K562 (cell line): ENCODE data around the gene POLR2B. TPM values are rescaled to one million over a fixed set of nuclear protein-coding genes. Genes with fewer than 3 reads are reported as not detected.

Source experiments
- ATAC-seq: fragments of 200-7000 bp; cut with Tn5 transposase; 3 replicates; pipeline ENCODE4 v1.9.1; 2020; ENCODE audit warnings: moderate library complexity
- BruUV-seq: library from RNA; stranded (reverse); fragments of 400-500 nt; replicated peaks from 2 replicates; lab custom pipeline; 2021; lab: Mats Ljungman, UMichigan
- CTCF ChIA-PET: fragments of 300-600 bp; formaldehyde crosslinking; extraction: SDS; loops from one replicate; lab custom pipeline; 2021; ENCODE audit warnings: low intra/inter-chr PET ratio; lab: Yijun Ruan, JAX
- POLR2A ChIA-PET: fragments of 300-600, 350-650 bp; sonication (Branson Sonifier 250); formaldehyde crosslinking; extraction: SDS; loops from one replicate; lab custom pipeline; 2021; ENCODE audit warnings: antibody characterized with exemption, inconsistent platforms; lab: Yijun Ruan, JAX
- DNase-seq, 4 experiments: peaks; one replicate each; pipeline versions ENCODE4 v3.0.0 to v3.0.0-alpha.2; 2011 to 2018; ENCODE audit warnings: low spot score in 3 of 4, mixed read lengths in 3 of 4; ENCODE audit errors: extremely low read depth in 1 of 4
- FAIRE-seq: peaks from 2 replicates; lab custom pipeline; 2011; peaks lifted over from hg19 to GRCh38; lab: Jason Lieb, UNC
- H2AFZ ChIP-seq: 2 replicates; pipeline ENCODE4 v1.6.0; 2011; ENCODE audit warnings: low read depth, low read length, control low read depth, inconsistent platforms
- H3K27ac ChIP-seq: fragments of 200-600 bp; 3 replicates; pipeline ENCODE4 v1.8.0; 2011; ENCODE audit warnings: low read depth, mild to moderate bottlenecking, control low read depth, inconsistent platforms, low read length, moderate library complexity, mixed read lengths; ENCODE audit errors: extremely low read depth
- H3K27me3 ChIP-seq, 2 experiments: fragments of 300-600 bp in 1 of 2; 2 replicates in 1 of 2; 3 replicates in 1 of 2; pipeline versions ENCODE4 v1.6.0 to v1.8.0; 2011; ENCODE audit warnings: inconsistent platforms in 2 of 2, low read length in 2 of 2, mild to moderate bottlenecking in 1 of 2, mixed read lengths in 1 of 2, moderate library complexity in 1 of 2; ENCODE audit not compliant: control insufficient read depth in 2 of 2, insufficient read depth in 2 of 2
- H3K36me3 ChIP-seq: fragments of 300-600 bp; 3 replicates; pipeline ENCODE4 v1.8.0; 2011; ENCODE audit warnings: mild to moderate bottlenecking, low read length, inconsistent platforms; ENCODE audit not compliant: control insufficient read depth, insufficient read depth
- H3K4me1 ChIP-seq, 2 experiments: fragments of 200-600 bp in 1 of 2; replicated peaks in 1 of 2; 2 replicates in 1 of 2; 3 replicates in 1 of 2; pipeline versions ENCODE4 v1.5.1 to v1.8.0; 2011; ENCODE audit warnings: inconsistent platforms in 2 of 2, low read length in 2 of 2, mild to moderate bottlenecking in 1 of 2, mixed read lengths in 1 of 2, moderate library complexity in 1 of 2; ENCODE audit not compliant: control insufficient read depth in 2 of 2, insufficient read depth in 2 of 2
- H3K4me2 ChIP-seq: 2 replicates; pipeline ENCODE4 v1.6.1; 2011; ENCODE audit warnings: low read length, control low read depth, inconsistent platforms, mixed read lengths; ENCODE audit not compliant: insufficient read depth
- H3K4me3 ChIP-seq: fragments of 200-600 bp; sonication (generic), shearing (Covaris generic); 2 replicates; pipeline ENCODE4 v1.5.1; 2016; ENCODE audit warnings: control low read depth, inconsistent platforms
- H3K79me2 ChIP-seq: fragments of 200-600 bp; 3 replicates; pipeline ENCODE4 v1.8.0; 2011; ENCODE audit warnings: low read length, inconsistent platforms; ENCODE audit not compliant: control insufficient read depth, insufficient read depth
- H3K9ac ChIP-seq, 2 experiments: 2 replicates each; pipeline versions ENCODE4 v1.6.0 to v1.6.1; 2011; ENCODE audit warnings: low read depth in 2 of 2, low read length in 2 of 2, control low read depth in 1 of 2, inconsistent platforms in 1 of 2, mild to moderate bottlenecking in 1 of 2, mixed read lengths in 1 of 2; ENCODE audit not compliant: insufficient read depth in 1 of 2
- H3K9me1 ChIP-seq: one replicate; pipeline ENCODE4 v1.6.0; 2011; ENCODE audit warnings: inconsistent platforms, mild to moderate bottlenecking, low read length, moderate library complexity; ENCODE audit not compliant: control insufficient read depth, insufficient read depth
- H3K9me3 ChIP-seq: replicated peaks from 2 replicates; pipeline ENCODE4 v1.5.1; 2011; ENCODE audit warnings: low read depth, low read length, inconsistent platforms; ENCODE audit not compliant: control insufficient read depth, insufficient read depth
- H4K20me1 ChIP-seq: replicated peaks from 2 replicates; pipeline ENCODE4 v1.6.1; 2011; ENCODE audit warnings: low read length, inconsistent platforms, mixed read lengths; ENCODE audit not compliant: control insufficient read depth, insufficient read depth
- CHCHD3 ChIP-seq: fragments of 250-450 bp; sonication (Bioruptor Pico); IDR thresholded peaks from 2 replicates; pipeline ENCODE4 v2.1.2; 2022; ENCODE audit warnings: mild to moderate bottlenecking
- CHD1 ChIP-seq: fragments of 200-600 bp; sonication (generic); IDR thresholded peaks from one replicate; pipeline ENCODE4 v1.6.1; 2012; ENCODE audit warnings: mild to moderate bottlenecking, moderate library complexity, low read length, inconsistent platforms
- CTBP1 ChIP-seq: fragments of 450-650 bp; IDR thresholded peaks from 2 replicates; pipeline ENCODE4 v1.6.1; 2016; ENCODE audit warnings: borderline replicate concordance
- NR4A1 ChIP-seq, 2 experiments: fragments of 250-450 bp in 1 of 2; fragments of 450-650 bp in 1 of 2; sonication (Bioruptor Pico) in 1 of 2; IDR thresholded peaks; 2 replicates each; pipeline versions ENCODE4 v1.4.0 to v1.6.1; 2016 to 2020; ENCODE audit warnings: mild to moderate bottlenecking in 2 of 2, missing compliant biosample characterization in 1 of 2, missing genetic modification characterization in 1 of 2, moderate library complexity in 1 of 2
- NUFIP1 ChIP-seq: fragments of 450-650 bp; IDR thresholded peaks from 2 replicates; pipeline ENCODE4 v1.6.1; 2018; ENCODE audit not compliant: partially characterized antibody
- TAL1 ChIP-seq: fragments of 450-650 bp; IDR thresholded peaks from 2 replicates; pipeline ENCODE4 v1.6.1; 2016; ENCODE audit warnings: mild to moderate bottlenecking
- WGBS: fragments of 100-300 bp; shearing (Covaris generic); methylation state at CpG from one replicate; pipeline ENCODE4 v1.1.6; 2016; ENCODE audit warnings: low coverage, mixed read lengths; ENCODE audit not compliant: insufficient coverage; ENCODE audit errors: missing lambda C conversion rate; 5-methylcytosine and 5-hydroxymethylcytosine counted together
- in situ Hi-C: fragments of 300-500 bp; cut with MboI; formaldehyde crosslinking; loops from 4 replicates; pipeline ENCODE4 v1.15.0; 2018; ENCODE audit warnings: inconsistent platforms, mixed read lengths
- intact Hi-C: fragments of 100-400 bp; cut with micrococcal nuclease; formaldehyde crosslinking; loops from 2 replicates; pipeline ENCODE4 v1.14.2; 2022
- polyA plus RNA-seq, 8 experiments: library from polyadenylated mRNA; depleted of rRNA in 4 of 8; stranded (reverse) in 5 of 8; unstranded in 3 of 8; fragments of >200 nt; fragmentation: Nextera tagmentation in 2 of 8; fragmentation: Illumina TruSeq in 1 of 8; extraction: Ambion mirVana in 2 of 8; extraction: Trizol in 1 of 8; gene quantifications; 2 replicates each; pipeline versions ENCODE4 v1.2.1 to v1.2.3, GENCODE V29; 2011 to 2014; ENCODE audit warnings: inconsistent platforms in 1 of 8, missing spikeins in 1 of 8
- total RNA-seq, 7 experiments: library from RNA; depleted of rRNA in 6 of 7; stranded (reverse); fragments of >200 nt in 6 of 7; fragmentation: Illumina TruSeq in 2 of 7; extraction: Trizol in 2 of 7; gene quantifications; 2 replicates each; pipeline versions ENCODE4 v1.2.1 to v1.2.3, GENCODE V29; 2011 to 2021; ENCODE audit warnings: low replicate concordance in 1 of 7
- TF ChIP-seq, protein P1 (sequence below), 2 experiments: fragments of 450-650 bp; IDR thresholded peaks; 2 replicates each; pipeline ENCODE4 v1.6.1; 2016; ENCODE audit warnings: mild to moderate bottlenecking in 2 of 2, borderline replicate concordance in 1 of 2, low read depth in 1 of 2, moderate library complexity in 1 of 2
- TF ChIP-seq, protein P2 (sequence below), 2 experiments: fragments of 150-350 bp in 1 of 2; IDR thresholded peaks; 2 replicates each; pipeline ENCODE4 v1.6.1; 2012 to 2016; ENCODE audit warnings: low read depth in 2 of 2, low read length in 2 of 2, mild to moderate bottlenecking in 1 of 2, moderate library complexity in 1 of 2

The POLR2B gene
- total and polyA plus RNA-seq, 9 of the 15 experiments (the other 6 are each of a cell fraction or from before 2014, with no cell fraction given) = 60.9 to 208 (median 142) TPM

DNA sequence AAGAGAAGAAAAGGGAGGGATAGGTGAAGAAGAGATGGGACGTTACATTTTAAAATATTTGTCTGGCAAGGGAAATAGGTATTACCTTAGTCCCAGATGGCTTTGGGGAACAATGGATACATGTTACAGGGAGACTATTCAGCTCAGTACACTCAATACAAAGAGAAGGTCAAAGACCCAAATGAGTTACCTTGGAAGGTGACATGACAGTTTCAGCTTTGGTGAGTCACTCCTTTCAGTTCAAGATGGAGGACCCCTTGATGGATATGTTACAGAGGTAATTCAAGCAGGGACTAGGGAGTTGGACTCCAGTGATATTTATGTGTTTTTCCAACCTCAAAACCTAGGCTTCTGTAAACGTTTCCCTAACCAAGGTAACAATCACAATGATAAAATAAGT is 6.3 kb upstream of the POLR2B start:
- no peak overlapping the region for H3K4me2 ChIP-seq
- intact Hi-C loops = no loop called here
- BruUV-seq = no TSS peak
- no peak overlapping the region for H3K9ac ChIP-seq
- ChIA-PET POLR2A (no interaction called here), CTCF (no interaction called here)
- no peaks in the 10 kb centered on the region for H3K27me3 ChIP-seq
- H3K4me3 ChIP-seq = no peak overlapping the region
- H3K4me1 ChIP-seq = peaks cover 5 to 16% of the 10 kb centered on the region in 2 experiments; a peak in 4 of 5 replicates
- H3K9me1 ChIP-seq = no peaks in the 10 kb centered on the region
- H3K79me2 ChIP-seq = peaks cover 39% of the 10 kb centered on the region
- in situ Hi-C loops = no loop called here
- no peak overlapping the region for H2AFZ ChIP-seq
- WGBS = 83% methylated on average over 2 of the region's 2 CpGs
- no peak overlapping the region for H3K27ac ChIP-seq
- peaks cover 73% of the 10 kb centered on the region for H3K36me3 ChIP-seq
- DNase-seq = no peak
- H4K20me1 ChIP-seq = peaks cover 10% of the 10 kb centered on the region
- no peaks in the 10 kb centered on the region; the same call in 1 of the 2 replicates for H3K9me3 ChIP-seq
- no peak for FAIRE-seq
- ATAC-seq = no peak
- TF ChIP-seq TAL1 (no peak), CHCHD3 (CRISPR knock-in tag) (no peak), NUFIP1 (no peak), CHD1 (no peak), CTBP1 (no peak), NR4A1 (CRISPR knock-in tag; IDR thresholded peaks at IDR 0.05) (no peak), NR4A1 (tag; IDR thresholded peaks at IDR 0.05) (no peak)
- TF ChIP-seq, protein P1, sequence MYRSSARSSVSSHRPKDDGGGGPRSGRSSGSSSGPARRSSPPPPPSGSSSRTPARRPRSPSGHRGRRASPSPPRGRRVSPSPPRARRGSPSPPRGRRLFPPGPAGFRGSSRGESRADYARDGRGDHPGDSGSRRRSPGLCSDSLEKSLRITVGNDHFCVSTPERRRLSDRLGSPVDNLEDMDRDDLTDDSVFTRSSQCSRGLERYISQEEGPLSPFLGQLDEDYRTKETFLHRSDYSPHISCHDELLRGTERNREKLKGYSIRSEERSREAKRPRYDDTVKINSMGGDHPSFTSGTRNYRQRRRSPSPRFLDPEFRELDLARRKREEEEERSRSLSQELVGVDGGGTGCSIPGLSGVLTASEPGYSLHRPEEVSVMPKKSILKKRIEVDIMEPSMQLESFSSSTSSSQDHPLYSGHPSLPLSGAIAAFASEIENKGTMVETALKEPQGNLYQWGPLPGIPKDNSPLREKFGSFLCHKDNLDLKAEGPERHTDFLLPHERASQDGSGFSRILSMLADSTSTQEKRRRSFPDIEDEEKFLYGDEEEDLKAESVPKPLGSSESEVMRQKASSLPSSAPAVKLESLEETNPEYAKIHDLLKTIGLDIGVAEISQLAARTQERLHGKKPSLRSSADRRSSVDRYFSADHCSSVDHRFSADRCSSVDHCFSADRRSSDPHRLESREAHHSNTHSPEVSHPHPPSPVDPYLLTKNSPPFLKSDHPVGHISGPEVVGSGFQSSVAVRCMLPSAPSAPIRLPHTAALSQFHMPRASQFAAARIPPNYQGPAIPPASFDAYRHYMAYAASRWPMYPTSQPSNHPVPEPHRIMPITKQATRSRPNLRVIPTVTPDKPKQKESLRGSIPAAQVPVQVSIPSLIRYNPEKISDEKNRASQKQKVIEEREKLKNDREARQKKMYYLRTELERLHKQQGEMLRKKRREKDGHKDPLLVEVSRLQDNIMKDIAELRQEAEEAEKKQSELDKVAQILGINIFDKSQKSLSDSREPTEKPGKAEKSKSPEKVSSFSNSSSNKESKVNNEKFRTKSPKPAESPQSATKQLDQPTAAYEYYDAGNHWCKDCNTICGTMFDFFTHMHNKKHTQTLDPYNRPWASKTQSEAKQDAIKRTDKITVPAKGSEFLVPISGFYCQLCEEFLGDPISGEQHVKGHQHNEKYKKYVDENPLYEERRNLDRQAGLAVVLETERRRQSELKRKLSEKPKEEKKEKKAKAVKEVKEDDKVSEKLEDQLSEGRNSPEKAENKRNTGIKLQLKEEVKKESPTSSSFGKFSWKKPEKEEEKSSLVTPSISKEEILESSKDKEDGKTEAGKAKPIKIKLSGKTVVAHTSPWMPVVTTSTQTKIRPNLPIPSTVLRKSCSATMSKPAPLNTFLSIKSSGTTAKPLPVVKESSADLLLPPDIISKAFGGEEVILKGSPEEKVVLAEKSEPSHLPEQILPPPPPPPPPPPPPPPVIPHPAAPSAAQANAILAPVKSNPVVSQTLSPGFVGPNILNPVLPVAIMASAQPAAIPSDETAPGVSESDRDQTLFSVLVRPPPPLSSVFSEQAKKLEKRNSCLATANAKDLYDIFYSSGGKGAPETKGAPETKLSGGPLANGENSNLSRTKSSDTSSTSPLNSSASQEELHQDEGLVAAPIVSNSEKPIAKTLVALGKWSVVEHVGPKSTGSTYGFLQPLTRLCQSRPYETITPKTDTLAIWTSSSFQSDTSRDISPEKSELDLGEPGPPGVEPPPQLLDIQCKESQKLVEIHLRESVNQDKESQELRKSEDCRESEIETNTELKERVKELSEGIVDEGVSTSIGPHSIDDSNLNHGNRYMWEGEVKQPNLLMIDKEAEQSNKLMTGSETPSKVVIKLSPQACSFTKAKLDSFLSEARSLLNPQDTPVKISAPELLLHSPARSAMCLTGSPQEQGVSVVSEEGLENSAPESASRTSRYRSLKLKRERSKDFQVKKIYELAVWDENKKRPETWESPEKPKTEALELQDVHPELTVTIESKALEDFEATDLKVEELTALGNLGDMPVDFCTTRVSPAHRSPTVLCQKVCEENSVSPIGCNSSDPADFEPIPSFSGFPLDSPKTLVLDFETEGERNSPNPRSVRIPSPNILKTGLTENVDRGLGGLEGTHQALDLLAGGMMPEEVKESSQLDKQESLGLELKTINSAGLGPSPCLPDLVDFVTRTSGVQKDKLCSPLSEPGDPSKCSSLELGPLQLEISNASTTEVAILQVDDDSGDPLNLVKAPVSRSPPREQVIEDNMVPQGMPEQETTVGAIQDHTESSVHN (IDR thresholded peaks at IDR 0.05; ENCODE audit: borderline replicate concordance in 1 of 2, low read depth in 1 of 2) = no peak
- TF ChIP-seq, protein P2, sequence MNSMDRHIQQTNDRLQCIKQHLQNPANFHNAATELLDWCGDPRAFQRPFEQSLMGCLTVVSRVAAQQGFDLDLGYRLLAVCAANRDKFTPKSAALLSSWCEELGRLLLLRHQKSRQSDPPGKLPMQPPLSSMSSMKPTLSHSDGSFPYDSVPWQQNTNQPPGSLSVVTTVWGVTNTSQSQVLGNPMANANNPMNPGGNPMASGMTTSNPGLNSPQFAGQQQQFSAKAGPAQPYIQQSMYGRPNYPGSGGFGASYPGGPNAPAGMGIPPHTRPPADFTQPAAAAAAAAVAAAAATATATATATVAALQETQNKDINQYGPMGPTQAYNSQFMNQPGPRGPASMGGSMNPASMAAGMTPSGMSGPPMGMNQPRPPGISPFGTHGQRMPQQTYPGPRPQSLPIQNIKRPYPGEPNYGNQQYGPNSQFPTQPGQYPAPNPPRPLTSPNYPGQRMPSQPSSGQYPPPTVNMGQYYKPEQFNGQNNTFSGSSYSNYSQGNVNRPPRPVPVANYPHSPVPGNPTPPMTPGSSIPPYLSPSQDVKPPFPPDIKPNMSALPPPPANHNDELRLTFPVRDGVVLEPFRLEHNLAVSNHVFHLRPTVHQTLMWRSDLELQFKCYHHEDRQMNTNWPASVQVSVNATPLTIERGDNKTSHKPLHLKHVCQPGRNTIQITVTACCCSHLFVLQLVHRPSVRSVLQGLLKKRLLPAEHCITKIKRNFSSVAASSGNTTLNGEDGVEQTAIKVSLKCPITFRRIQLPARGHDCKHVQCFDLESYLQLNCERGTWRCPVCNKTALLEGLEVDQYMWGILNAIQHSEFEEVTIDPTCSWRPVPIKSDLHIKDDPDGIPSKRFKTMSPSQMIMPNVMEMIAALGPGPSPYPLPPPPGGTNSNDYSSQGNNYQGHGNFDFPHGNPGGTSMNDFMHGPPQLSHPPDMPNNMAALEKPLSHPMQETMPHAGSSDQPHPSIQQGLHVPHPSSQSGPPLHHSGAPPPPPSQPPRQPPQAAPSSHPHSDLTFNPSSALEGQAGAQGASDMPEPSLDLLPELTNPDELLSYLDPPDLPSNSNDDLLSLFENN (IDR thresholded peaks at IDR 0.05; ENCODE audit: low read depth in 2 of 2, low read length in 2 of 2) = no peak
